GM10266 (cell line): ENCODE data around the gene JPH2.

Experiments
- DNase-seq: peaks from one replicate; pipeline ENCODE4 v3.0.0; 2012; ENCODE audit errors: extremely low spot score
- TF ChIP-seq, protein P1 (sequence below): IDR thresholded peaks from 2 replicates; pipeline ENCODE4 v1.5.1; 2012; ENCODE audit warnings: mild to moderate bottlenecking, low read depth; ENCODE audit not compliant: control insufficient read depth, insufficient read depth; ENCODE audit errors: missing control alignments

The JPH2 gene

GRCh38 chr20:44171775-44172571 lies 15.0 kb downstream of the JPH2 start:
- TF ChIP-seq, protein P1, sequence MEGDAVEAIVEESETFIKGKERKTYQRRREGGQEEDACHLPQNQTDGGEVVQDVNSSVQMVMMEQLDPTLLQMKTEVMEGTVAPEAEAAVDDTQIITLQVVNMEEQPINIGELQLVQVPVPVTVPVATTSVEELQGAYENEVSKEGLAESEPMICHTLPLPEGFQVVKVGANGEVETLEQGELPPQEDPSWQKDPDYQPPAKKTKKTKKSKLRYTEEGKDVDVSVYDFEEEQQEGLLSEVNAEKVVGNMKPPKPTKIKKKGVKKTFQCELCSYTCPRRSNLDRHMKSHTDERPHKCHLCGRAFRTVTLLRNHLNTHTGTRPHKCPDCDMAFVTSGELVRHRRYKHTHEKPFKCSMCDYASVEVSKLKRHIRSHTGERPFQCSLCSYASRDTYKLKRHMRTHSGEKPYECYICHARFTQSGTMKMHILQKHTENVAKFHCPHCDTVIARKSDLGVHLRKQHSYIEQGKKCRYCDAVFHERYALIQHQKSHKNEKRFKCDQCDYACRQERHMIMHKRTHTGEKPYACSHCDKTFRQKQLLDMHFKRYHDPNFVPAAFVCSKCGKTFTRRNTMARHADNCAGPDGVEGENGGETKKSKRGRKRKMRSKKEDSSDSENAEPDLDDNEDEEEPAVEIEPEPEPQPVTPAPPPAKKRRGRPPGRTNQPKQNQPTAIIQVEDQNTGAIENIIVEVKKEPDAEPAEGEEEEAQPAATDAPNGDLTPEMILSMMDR, result no peak
- DNase-seq, result no peak

- TF ChIP-seq, protein P1, result no peak
- DNase-seq, result no peak
These were observed 16.1 kb downstream of the JPH2 start for GRCh38 chr20:44170816-44171410.

DNA sequence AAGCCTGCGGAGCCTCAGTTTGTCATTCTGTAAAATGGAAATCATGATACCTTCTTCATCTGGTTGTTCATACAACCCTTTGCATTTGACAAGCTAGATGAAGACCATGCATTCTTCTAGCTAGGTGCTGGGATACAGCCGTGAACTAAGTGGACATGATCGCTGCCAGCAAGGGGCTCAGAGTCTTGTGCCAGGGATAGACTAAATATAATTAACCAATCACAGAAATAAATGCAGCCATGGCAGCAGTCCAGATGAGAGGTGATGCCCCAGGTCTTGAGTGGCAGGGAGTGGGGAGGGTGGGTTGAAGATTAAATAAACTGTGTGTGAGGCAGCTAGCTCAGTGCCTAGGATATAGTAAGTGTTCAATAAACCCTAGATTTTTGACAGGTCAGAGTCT lies 19.3 kb downstream of the JPH2 start:
- TF ChIP-seq, protein P1, result no peak
- DNase-seq, result no peak

GRCh38 chr20:44166477-44166876 lies 20.5 kb downstream of the JPH2 start:
- no peak for DNase-seq
- TF ChIP-seq, protein P1, result no peak

DNA sequence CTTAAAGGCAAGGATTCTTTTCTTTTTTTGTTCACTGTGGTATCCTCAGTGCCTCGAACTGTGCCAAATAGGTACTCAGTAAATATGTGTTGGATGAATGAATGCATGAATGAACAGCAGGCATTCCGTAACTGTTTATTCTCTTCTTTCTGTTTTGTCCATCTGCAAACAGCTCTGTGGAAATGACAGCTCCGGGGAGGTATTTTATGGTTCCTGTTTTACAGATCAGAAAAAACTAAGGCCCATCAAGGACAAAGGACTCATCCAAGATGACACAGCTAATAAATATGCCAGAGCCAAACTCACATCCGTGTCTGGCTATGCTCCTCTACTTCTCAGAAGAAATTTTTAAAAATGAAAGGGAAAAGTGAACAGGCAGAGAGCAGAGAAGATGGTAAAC lies 21.0 kb downstream of the JPH2 start:
- DNase-seq, result no peak
- TF ChIP-seq, protein P1, result no peak

DNA sequence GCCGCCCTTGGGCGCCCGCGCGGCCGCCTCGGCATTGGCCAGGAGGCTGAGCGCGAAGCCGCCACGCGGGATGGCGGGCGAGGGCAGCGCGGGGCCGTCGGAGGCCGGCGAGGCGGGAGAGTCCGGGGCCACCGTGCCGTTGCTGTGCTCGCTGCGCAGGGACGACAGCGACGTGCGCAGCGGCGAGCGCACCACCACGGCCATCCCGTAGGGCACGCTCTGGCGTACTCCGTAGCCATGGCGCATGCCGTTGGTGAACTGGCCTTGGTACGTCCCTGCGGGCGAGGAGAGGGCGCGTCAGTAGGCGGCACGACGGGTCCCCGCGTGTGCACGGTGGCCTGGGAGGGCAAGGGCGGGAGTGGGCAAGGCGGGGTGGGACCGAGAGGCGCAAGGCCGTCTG lies 26.9 kb downstream of the JPH2 start:
- TF ChIP-seq, protein P1, result no peak
- no peak for DNase-seq

DNA sequence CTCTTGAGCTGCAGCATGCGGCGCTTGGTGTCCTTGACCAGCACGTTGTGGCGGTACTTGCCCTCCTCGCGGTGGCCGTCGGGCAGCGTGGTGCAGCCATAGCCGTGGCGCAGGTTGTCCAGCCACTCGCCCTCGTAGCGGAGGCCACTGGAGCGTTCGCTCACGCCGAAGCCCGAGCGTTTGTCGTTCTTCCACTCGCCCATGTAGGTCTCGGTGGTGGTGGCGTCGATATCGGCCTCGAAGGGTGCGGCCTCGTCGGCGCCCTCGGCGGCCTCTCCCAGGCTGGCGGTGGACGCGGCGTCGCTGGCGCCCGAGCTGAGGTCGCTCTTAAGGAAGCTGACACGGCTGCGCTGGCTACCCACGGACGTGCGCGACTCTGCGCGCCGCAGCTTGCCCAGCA lies 27.3 kb downstream of the JPH2 start:
- DNase-seq, result no peak
- TF ChIP-seq, protein P1, result no peak
